Measurements from ENCODE around the gene RGS9. TPM values are rescaled to one million over a fixed set of nuclear protein-coding genes. Genes with fewer than 3 reads are reported as not detected.

RGS9 gene
- total RNA-seq, 1 donor from 2014 or later, result 8.5 TPM

GRCh38 chr17:65134035-65134434 lies 3.1 kb upstream of the RGS9 start:
- no peak for DNase-seq (ENCODE audit: low spot score, unreplicated experiment)
- TF ChIP-seq CTCF (IDR thresholded peaks at IDR 0.05; ENCODE audit: unreplicated experiment), result no peak

GRCh38 chr17:65139101-65139764 lies 2.1 kb downstream of the RGS9 start:
- no peak overlapping the region for H3K27ac Mint-ChIP-seq
- no peaks in the 10 kb centered on the region for H3K36me3 Mint-ChIP-seq (ENCODE audit: insufficient read depth)
- H3K4me1 Mint-ChIP-seq (ENCODE audit: low read depth), result peaks cover 15% of the 10 kb centered on the region
- H3K4me3 Mint-ChIP-seq (ENCODE audit: low read depth), result no peak overlapping the region
- no peaks in the 10 kb centered on the region for H3K9me3 Mint-ChIP-seq (ENCODE audit: low read depth)
- no peak for TF ChIP-seq CTCF (IDR thresholded peaks at IDR 0.05; ENCODE audit: unreplicated experiment)
- peaks cover 40% of the 10 kb centered on the region for H3K27me3 Mint-ChIP-seq
- no peak for DNase-seq (ENCODE audit: low spot score, unreplicated experiment)

More at GRCh38 chr17:65134035-65134434, 3.1 kb upstream of the RGS9 start:
- Mint-ChIP-seq H3K27ac (no peak overlapping the region), H3K4me3 (ENCODE audit: low read depth) (no peak overlapping the region), H3K27me3 (peaks cover 33% of the 10 kb centered on the region), H3K9me3 (ENCODE audit: low read depth) (no peaks in the 10 kb centered on the region), H3K4me1 (ENCODE audit: low read depth) (peaks cover 9% of the 10 kb centered on the region), H3K36me3 (ENCODE audit: insufficient read depth) (no peaks in the 10 kb centered on the region)

GRCh38 chr17:65142247-65142646 lies 5.1 kb downstream of the RGS9 start:
- Mint-ChIP-seq H3K36me3 (ENCODE audit: insufficient read depth) (no peaks in the 10 kb centered on the region), H3K4me1 (ENCODE audit: low read depth) (peaks cover 12% of the 10 kb centered on the region), H3K4me3 (ENCODE audit: low read depth) (no peak overlapping the region), H3K27ac (no peak overlapping the region), H3K9me3 (ENCODE audit: low read depth) (no peaks in the 10 kb centered on the region), H3K27me3 (peaks cover 34% of the 10 kb centered on the region)
- DNase-seq (ENCODE audit: low spot score, unreplicated experiment), result no peak
- TF ChIP-seq CTCF (IDR thresholded peaks at IDR 0.05; ENCODE audit: unreplicated experiment), result no peak

GRCh38 chr17:65143889-65144604 lies 6.9 kb downstream of the RGS9 start:
- H3K9me3 Mint-ChIP-seq (ENCODE audit: low read depth), result no peaks in the 10 kb centered on the region
- no peak overlapping the region for H3K4me3 Mint-ChIP-seq (ENCODE audit: low read depth)
- H3K36me3 Mint-ChIP-seq (ENCODE audit: insufficient read depth), result no peaks in the 10 kb centered on the region
- peaks cover 5% of the 10 kb centered on the region for H3K4me1 Mint-ChIP-seq (ENCODE audit: low read depth)
- no peak for TF ChIP-seq CTCF (IDR thresholded peaks at IDR 0.05; ENCODE audit: unreplicated experiment)
- H3K27ac Mint-ChIP-seq, result no peak overlapping the region
- peaks cover 20% of the 10 kb centered on the region for H3K27me3 Mint-ChIP-seq
- DNase-seq (ENCODE audit: low spot score, unreplicated experiment), result no peak

GRCh38 chr17:65145743-65146142 lies 8.6 kb downstream of the RGS9 start:
- Mint-ChIP-seq H3K4me1 (ENCODE audit: low read depth) (no peaks in the 10 kb centered on the region), H3K9me3 (ENCODE audit: low read depth) (no peaks in the 10 kb centered on the region)
- no peak for DNase-seq (ENCODE audit: low spot score, unreplicated experiment)

More at GRCh38 chr17:65145743-65146142, 8.6 kb downstream of the RGS9 start:
- H3K27ac Mint-ChIP-seq, result no peak overlapping the region
- peaks cover 11% of the 10 kb centered on the region for H3K27me3 Mint-ChIP-seq
- H3K36me3 Mint-ChIP-seq (ENCODE audit: insufficient read depth), result no peaks in the 10 kb centered on the region
- TF ChIP-seq CTCF (IDR thresholded peaks at IDR 0.05; ENCODE audit: unreplicated experiment), result no peak
- no peak overlapping the region for H3K4me3 Mint-ChIP-seq (ENCODE audit: low read depth)
